ENCODE data around the gene STARD3.

- no peak for TF ChIP-seq CTCF (IDR thresholded peaks at IDR 0.05)
- no peak for TF ChIP-seq POLR2A (IDR thresholded peaks at IDR 0.05)
Observed at GRCh38 chr17:39612291-39612894, 24.6 kb upstream of the STARD3 start.

Measured in right lobe of liver (tissue), 4 donors.